Panc1 (cell line): ENCODE data around the gene CHST14.

Source experiments
- TCF7L2 ChIP-seq: IDR thresholded peaks from 2 replicates; pipeline ENCODE4 v1.6.1; 2011; ENCODE audit warnings: mild to moderate bottlenecking, low read depth, low read length, inconsistent platforms
- TF ChIP-seq, protein P1 (sequence below): fragments of 450-650 bp; IDR thresholded peaks from 2 replicates; pipeline ENCODE4 v1.5.1; 2017; ENCODE audit warnings: mild to moderate bottlenecking
- TF ChIP-seq, protein P2 (sequence below), 2 experiments: IDR thresholded peaks; 2 replicates each; pipeline ENCODE4 v1.6.1; 2011 to 2012; ENCODE audit warnings: low read depth in 2 of 2, control low read depth in 1 of 2, low read length in 1 of 2, mild to moderate bottlenecking in 1 of 2, moderate library complexity in 1 of 2; ENCODE audit not compliant: insufficient read depth in 1 of 2

DNA sequence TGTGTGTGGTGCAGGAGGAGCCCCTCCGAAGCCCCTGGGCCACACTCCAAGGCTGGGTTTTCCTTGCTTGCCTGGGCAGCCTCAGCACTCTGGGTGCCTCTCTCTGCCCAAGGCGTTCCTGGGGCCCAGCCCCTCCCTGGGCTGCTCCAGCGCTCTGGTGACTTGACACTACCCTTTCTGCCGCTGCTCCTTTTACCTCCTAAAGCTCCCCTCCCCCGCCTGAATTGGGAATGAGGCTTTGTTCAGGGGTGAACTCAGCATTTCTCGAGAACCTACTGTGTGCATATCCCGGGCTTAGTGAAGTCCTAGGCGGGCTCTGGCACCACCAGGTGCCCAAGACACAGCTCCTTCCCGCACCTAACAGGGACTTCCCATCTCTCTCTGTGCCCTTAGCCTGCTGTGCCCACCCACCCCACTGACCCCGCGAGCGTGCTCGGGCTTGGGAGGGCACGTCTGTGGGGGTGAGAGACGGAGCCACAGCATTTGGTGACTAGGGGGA is 31.3 kb upstream of the CHST14 start:
- TF ChIP-seq, protein P1, sequence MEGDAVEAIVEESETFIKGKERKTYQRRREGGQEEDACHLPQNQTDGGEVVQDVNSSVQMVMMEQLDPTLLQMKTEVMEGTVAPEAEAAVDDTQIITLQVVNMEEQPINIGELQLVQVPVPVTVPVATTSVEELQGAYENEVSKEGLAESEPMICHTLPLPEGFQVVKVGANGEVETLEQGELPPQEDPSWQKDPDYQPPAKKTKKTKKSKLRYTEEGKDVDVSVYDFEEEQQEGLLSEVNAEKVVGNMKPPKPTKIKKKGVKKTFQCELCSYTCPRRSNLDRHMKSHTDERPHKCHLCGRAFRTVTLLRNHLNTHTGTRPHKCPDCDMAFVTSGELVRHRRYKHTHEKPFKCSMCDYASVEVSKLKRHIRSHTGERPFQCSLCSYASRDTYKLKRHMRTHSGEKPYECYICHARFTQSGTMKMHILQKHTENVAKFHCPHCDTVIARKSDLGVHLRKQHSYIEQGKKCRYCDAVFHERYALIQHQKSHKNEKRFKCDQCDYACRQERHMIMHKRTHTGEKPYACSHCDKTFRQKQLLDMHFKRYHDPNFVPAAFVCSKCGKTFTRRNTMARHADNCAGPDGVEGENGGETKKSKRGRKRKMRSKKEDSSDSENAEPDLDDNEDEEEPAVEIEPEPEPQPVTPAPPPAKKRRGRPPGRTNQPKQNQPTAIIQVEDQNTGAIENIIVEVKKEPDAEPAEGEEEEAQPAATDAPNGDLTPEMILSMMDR, result no peak
- TF ChIP-seq, protein P2, sequence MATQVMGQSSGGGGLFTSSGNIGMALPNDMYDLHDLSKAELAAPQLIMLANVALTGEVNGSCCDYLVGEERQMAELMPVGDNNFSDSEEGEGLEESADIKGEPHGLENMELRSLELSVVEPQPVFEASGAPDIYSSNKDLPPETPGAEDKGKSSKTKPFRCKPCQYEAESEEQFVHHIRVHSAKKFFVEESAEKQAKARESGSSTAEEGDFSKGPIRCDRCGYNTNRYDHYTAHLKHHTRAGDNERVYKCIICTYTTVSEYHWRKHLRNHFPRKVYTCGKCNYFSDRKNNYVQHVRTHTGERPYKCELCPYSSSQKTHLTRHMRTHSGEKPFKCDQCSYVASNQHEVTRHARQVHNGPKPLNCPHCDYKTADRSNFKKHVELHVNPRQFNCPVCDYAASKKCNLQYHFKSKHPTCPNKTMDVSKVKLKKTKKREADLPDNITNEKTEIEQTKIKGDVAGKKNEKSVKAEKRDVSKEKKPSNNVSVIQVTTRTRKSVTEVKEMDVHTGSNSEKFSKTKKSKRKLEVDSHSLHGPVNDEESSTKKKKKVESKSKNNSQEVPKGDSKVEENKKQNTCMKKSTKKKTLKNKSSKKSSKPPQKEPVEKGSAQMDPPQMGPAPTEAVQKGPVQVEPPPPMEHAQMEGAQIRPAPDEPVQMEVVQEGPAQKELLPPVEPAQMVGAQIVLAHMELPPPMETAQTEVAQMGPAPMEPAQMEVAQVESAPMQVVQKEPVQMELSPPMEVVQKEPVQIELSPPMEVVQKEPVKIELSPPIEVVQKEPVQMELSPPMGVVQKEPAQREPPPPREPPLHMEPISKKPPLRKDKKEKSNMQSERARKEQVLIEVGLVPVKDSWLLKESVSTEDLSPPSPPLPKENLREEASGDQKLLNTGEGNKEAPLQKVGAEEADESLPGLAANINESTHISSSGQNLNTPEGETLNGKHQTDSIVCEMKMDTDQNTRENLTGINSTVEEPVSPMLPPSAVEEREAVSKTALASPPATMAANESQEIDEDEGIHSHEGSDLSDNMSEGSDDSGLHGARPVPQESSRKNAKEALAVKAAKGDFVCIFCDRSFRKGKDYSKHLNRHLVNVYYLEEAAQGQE (IDR thresholded peaks at IDR 0.05; ENCODE audit: insufficient read depth in 1 of 2, low read depth in 2 of 2, low read length in 1 of 2), result no peak
- no peak for TF ChIP-seq TCF7L2
